ENCODE data around the gene CEL.
"Not testable (repeated sequence)": the region's sequence is repeated elsewhere in the genome, so short reads cannot be mapped to it uniquely, and the experiment has no call there.

CEL gene

GRCh38 chr9:133067813-133068212 lies 6.0 kb downstream of the CEL start:
- TF ChIP-seq, protein P1, sequence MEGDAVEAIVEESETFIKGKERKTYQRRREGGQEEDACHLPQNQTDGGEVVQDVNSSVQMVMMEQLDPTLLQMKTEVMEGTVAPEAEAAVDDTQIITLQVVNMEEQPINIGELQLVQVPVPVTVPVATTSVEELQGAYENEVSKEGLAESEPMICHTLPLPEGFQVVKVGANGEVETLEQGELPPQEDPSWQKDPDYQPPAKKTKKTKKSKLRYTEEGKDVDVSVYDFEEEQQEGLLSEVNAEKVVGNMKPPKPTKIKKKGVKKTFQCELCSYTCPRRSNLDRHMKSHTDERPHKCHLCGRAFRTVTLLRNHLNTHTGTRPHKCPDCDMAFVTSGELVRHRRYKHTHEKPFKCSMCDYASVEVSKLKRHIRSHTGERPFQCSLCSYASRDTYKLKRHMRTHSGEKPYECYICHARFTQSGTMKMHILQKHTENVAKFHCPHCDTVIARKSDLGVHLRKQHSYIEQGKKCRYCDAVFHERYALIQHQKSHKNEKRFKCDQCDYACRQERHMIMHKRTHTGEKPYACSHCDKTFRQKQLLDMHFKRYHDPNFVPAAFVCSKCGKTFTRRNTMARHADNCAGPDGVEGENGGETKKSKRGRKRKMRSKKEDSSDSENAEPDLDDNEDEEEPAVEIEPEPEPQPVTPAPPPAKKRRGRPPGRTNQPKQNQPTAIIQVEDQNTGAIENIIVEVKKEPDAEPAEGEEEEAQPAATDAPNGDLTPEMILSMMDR (IDR thresholded peaks at IDR 0.05; ENCODE audit: low read depth, low read length): no peak

DNA sequence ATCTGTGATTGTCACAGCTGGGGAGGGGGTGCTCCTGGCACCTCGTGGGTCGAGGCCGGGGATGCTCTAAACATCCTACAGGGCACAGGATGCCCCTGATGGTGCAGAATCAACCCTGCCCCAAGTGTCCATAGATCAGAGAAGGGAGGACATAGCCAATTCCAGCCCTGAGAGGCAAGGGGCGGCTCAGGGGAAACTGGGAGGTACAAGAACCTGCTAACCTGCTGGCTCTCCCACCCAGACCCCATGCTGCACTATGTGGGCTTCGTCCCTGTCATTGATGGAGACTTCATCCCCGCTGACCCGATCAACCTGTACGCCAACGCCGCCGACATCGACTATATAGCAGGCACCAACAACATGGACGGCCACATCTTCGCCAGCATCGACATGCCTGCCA lies 6.7 kb downstream of the CEL start:
- not testable (repeated sequence) for H3K4me3 ChIP-seq (replicated peaks in 1 of 2; ENCODE audit: low read depth in 2 of 2, low read length in 2 of 2); DNase-seq (ENCODE audit: low read depth in 2 of 2)

More at GRCh38 chr9:133067813-133068212, 6.0 kb downstream of the CEL start:
- no peak overlapping the region for H3K4me3 ChIP-seq (replicated peaks in 1 of 2; ENCODE audit: low read depth in 2 of 2, low read length in 2 of 2)
- no peak for DNase-seq (ENCODE audit: low read depth in 2 of 2)

DNA sequence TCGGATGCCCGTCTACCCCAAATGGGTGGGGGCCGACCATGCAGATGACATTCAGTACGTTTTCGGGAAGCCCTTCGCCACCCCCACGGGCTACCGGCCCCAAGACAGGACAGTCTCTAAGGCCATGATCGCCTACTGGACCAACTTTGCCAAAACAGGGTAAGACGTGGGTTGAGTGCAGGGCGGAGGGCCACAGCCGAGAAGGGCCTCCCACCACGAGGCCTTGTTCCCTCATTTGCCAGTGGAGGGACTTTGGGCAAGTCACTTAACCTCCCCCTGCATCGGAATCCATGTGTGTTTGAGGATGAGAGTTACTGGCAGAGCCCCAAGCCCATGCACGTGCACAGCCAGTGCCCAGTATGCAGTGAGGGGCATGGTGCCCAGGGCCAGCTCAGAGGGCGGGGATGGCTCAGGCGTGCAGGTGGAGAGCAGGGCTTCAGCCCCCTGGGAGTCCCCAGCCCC lies 8.8 kb downstream of the CEL start:
- not testable (repeated sequence) for H3K4me3 ChIP-seq (replicated peaks in 1 of 2; ENCODE audit: low read depth in 2 of 2, low read length in 2 of 2); DNase-seq (ENCODE audit: low read depth in 2 of 2)

GRCh38 chr9:133070985-133071384 lies 9.2 kb downstream of the CEL start:
- not testable (repeated sequence) for H3K4me3 ChIP-seq (replicated peaks in 1 of 2; ENCODE audit: low read depth in 2 of 2, low read length in 2 of 2)

GRCh38 chr9:133071484-133072150 lies 9.8 kb downstream of the CEL start:
- TF ChIP-seq, protein P1 (IDR thresholded peaks at IDR 0.05; ENCODE audit: low read depth, low read length): no peak
- DNase-seq (ENCODE audit: low read depth in 2 of 2): no peak
- H3K4me3 ChIP-seq (replicated peaks in 1 of 2; ENCODE audit: low read depth in 2 of 2, low read length in 2 of 2): no peak overlapping the region

More at GRCh38 chr9:133070985-133071384, 9.2 kb downstream of the CEL start:
- not testable (repeated sequence) for DNase-seq (ENCODE audit: low read depth in 2 of 2)

DNA sequence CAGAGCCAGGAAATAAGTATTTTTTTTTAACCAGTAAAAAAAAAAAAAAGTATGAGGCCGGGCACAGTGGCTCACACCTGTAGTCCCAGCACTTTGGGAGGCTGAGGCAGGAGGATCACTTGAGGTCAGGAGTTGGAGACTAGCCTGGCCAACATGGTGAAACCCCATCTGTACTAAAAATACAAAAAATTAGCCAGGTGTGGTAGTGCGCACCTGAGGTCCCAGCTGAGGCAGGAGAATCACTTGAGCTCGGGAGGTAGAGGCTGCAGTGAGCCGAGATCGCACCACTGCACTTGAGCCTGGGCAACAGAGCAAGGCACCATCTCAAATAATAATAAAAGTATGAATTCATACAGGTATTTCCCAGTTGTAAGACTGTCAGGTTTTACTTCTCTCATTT lies 10.4 kb downstream of the CEL start:
- H3K4me3 ChIP-seq (replicated peaks in 1 of 2; ENCODE audit: low read depth in 2 of 2, low read length in 2 of 2); DNase-seq (ENCODE audit: low read depth in 2 of 2): not testable (repeated sequence)

DNA sequence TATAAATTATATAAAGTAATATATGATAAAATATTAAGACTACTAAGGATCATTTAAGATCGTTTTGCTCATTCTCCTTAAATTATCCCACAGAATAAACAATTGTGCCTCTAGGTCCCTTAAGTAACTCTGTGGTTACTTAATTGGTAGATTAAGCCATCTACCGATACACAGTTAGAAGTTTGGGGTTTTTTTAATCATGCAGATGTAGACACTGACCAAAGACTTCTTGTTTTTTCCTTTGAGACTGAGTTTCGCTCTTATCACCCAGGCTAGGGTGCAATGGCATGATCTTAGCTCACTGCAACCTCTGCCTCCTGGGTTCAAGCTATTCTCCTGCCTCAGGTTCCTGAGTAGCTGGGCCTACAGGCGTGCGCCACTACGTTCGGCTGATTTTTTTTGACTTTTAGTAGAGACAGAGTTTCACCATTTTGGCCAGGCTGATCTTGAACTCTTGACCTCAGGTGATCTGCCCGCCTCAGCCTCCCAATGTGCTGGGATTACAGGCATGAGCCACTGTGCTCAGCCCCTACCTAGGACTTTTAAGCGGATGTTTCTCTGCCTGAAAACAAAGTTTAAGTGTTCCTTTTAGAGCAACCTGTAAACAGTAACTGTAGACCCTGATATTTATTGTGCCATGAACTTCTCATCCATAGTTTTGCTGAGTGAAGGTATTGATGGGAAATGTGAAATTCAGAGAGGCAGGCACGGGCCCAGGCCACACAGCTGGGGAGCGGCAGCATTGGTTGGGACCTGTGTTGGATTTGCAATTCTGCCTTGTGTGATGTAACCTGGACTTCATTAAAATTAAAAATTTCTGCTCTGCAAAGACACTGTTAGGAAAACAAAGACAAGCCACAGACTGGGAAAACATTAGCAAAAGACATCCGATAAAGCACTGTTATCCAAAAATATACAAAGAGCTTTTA lies 11.6 kb downstream of the CEL start:
- TF ChIP-seq, protein P1 (IDR thresholded peaks at IDR 0.05; ENCODE audit: low read depth, low read length): no peak

DNA sequence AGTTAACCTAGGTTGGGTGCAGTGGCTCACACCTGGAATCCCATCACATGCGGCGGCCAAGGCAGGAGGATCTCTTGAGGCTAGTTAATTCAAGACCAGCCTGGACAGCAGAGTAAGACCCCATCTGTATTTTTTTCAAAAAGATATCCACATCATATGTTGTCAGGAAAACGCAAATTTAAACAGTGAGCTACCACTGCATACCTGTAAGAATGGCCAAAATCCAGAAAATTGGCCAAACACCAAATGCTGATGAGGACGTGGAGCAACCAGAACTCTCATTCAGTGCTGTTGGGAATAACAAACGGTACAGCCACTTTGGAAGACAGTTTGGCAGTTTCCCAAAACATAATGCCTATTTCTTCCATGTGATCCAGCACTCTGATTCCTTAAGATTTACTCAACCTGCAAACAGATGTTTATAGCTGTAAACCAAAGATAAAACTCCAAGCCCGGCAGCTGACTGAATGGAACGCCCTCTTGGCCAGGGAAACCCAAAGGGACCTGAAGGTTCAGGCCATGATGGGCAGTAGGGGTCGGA lies 12.4 kb downstream of the CEL start:
- DNase-seq (ENCODE audit: low read depth in 2 of 2): peak; percentile 6 to 44
- TF ChIP-seq, protein P1 (IDR thresholded peaks at IDR 0.05; ENCODE audit: low read depth, low read length): no peak
- H3K4me3 ChIP-seq (replicated peaks in 1 of 2; ENCODE audit: low read depth in 2 of 2, low read length in 2 of 2): no peak overlapping the region

More for the DNA sequence above, 11.6 kb downstream of the CEL start:
- no peak for DNase-seq (ENCODE audit: low read depth in 2 of 2)
- H3K4me3 ChIP-seq (replicated peaks in 1 of 2; ENCODE audit: low read depth in 2 of 2, low read length in 2 of 2): no peak overlapping the region

Measured in cardiac fibroblast (primary cell).